GM21576 (cell line): ENCODE measurements around the gene PDE3A.
"Not testable (repeated sequence)": the region's sequence is repeated elsewhere in the genome, so short reads cannot be mapped to it uniquely, and the experiment has no call there.

Source experiments
- ATAC-seq: cut with Tn5 transposase; IDR thresholded peaks from one replicate; pipeline ENCODE4 v1.9.1; 2021; ENCODE audit warnings: mild to moderate bottlenecking, moderate library complexity; ENCODE audit not compliant: unreplicated experiment

Gene PDE3A

DNA sequence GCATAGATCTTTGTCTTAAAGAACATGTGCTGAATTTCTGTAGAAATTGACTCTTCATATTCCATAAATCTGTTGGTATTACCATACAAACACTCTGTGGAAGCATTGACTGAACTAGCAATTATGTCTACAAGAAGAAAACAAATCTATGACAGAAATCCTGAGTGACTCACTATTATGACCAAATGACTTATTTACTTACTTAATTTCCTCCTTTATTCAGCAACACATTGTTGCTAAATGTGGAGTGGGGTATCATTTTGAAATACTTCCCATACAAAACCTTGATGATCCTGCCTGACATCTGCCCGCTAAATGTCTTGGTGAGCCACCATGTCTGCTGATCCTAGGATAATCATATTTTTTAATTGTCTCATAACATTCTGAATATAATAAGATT lies 227.7 kb downstream of the PDE3A start:
- no peak for ATAC-seq

DNA sequence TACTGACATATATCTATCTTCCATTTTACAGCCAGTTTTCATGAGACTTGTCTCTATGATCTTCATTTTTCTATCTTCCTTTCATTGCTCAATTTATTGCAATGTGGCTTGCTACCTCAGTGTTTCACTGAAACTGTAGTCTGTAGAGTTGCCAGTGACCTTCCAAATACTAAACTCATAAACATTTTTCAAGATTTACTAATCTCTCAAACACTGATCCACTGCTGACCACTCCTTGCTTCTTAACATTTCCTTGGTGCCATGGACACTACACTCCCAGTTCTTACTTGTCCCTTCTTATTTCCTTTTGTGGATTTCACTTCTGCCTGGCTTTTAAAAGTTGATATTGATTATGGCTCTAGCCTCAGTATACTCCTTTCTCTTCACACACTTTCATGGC lies 231.4 kb downstream of the PDE3A start:
- no peak for ATAC-seq

DNA sequence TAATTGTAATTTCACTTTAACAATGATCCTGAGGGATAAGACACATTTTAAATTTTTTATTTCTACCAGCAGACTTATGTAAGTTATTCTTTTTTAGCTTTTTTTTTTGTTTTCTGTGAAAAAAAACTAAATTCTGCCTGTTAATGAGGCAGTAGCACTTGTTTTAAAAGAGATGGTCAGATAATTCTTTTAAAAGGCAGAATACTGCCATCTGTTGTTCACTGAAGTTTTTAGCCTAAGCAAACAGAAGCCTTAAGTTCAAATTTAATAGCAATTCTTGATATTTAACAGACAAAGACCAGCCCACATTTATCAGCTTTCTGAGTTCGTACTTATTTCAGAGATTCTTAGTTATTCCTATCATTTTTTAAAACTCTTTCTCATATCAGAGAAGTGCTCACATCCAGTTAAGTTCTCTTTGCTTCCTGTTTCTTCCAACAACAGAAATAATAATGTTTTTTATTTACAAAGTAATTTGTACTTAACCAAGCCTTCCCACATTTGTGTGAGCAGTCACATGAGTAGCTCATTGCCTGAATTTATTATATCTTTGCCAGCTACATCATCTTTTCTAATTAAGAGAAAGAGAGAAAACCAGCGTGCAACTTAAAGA lies 233.4 kb downstream of the PDE3A start:
- no peak for ATAC-seq

DNA sequence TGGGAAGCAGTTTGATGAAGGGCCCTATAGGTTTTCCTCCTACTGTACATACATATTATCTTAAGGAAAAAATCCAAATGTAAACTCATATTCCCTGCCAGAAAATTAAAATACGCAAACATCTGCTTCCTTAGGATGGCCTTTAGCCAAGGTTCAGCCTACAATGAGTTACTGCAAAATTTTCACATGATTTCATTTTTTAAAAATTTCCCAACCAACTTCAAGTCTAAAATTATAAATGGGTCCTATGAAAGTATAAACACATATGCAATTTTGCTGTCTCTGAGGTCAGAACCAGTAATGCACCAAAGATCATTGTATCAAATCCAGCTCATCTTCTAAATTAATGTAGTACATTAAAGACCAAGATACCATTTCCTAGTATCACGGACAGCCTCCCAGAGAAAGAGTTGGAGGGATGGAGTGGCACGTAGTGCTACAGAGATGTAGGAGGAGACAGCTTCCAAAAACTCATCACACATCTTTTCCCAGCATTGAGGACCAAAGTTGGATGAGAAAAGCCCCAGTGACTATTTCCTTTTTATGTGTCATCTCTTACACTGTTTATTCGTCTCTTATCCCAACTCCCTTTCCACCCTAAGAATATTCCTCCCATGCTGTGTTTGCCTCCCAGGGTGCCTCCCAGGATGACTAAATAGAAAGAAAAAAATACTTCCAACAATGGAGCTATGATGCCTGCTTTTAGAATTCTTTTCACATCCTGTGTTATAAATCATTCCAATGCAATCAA lies 234.5 kb downstream of the PDE3A start:
- no peak for ATAC-seq

DNA sequence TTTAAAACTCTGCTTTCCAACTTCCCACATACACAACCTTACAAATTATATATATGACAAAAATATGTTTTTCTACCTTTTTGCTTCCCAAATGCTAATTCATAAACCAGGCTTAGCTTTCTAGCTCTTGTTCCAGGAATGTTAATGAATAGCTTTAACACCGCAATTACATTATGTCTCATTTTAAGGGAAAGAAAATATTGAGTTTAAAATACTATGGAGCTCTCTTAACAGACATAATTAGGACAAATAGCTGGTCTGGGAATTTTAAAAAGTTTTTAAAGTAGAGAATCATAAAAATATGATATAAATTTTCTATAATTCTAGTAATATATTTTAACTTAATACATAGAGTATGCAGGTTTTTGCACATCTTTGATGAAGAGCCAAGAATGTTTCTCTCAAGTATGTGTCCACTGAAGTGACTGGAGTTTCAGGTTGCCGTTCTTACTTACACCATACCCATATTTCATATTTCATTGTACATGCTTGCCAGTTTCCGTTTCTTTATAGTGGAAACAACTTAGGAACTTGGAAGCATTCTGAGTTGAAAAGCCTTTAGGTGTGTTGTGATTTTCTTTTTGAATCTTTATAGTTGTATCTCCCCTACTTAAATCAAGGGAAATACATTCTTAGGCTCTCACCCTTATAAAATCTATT lies 236.2 kb downstream of the PDE3A start:
- no peak for ATAC-seq

DNA sequence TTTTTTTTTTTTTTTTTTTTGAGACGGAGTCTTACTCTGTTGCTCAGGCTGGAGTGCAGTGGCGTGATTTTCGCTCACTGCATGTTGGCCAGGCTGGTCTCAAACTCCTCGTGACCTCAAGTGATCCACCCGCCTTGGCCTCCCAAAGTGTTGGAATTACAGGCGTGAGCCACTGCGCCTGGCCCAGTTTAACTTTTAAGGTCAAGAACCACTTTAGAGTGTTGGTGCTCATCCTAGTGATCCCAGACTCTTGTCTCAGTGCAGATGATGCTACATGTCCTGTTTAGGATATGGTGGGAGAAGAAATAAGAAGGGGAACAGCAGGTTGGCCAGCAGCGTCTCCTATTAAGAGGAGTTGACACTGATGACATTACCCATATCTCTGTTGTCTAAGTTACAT lies 246.7 kb downstream of the PDE3A start:
- not testable (repeated sequence) for ATAC-seq

DNA sequence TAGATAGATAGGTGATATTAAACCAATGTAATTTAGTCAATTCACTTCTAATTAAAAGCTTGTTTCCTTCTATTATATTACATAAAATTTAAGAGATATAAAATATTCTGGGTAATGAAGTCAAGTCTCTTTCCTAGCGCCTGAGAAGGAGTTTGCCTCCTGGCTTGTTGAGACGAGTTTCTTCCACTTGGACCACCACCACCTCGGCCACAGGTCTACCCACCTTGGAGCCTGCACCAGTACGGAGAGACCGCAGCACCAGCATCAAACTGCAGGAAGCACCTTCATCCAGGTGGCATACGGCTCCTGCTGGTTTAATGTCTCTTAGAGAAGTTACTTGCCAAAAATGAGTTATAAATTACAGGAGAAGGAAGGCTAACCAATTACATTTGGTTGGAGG lies 247.8 kb downstream of the PDE3A start:
- ATAC-seq, result no peak

DNA sequence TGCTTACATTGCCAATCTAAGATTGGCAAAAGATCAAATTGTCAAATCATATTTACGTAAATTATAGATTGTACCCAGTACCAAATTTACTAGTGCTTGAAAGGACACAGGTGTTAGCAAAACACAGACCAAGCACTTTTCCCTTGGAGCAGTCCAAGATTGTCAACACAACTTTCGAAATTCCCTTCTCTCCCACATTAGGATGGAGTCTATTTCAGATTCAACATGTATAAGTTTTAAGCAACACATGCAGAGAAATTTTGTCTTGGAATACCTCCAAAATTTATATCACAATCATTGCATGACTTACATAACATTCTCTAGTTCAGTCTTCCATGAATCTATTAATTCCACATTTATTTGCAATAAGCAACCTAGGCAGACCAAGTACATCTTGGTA lies 251.9 kb downstream of the PDE3A start:
- no peak for ATAC-seq

DNA sequence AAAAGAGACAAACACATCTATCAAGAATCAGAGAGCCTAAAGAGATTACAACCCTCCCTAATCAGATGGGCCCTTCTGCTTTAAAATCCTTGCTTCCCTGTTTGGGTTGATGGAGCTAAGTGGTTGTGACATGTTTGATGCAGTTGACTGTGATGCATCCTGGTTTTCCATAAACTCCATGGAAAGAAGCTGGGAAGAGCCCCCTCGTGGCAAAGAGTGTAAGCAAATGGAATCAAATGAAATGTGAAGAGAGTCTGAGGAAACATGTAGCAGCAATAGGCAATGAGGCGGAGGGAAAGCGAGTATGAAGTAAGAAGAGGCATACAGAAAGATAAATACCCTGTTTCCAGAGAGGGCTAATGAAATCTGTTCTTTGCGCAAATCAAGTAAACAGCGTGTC lies 256.4 kb downstream of the PDE3A start:
- ATAC-seq, result no peak

DNA sequence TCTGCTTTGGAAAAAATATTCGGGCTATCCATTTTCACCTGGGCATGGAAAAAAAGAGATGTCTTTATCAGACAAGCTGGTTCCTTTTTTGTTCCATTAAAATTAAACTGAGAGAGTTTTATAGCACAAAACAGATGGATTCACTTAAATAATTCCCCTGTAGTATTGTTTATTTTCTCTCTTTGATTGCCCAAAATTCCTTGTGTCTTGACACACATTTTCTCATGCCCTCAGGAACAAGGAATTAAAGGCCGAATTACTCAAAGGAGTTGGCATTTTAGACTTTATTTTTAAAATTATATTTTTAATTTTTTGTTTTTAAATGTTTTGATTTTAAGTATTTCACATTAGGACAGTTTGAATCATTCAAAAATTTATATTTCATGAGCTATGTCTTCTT lies 257.2 kb downstream of the PDE3A start:
- ATAC-seq, result no peak

DNA sequence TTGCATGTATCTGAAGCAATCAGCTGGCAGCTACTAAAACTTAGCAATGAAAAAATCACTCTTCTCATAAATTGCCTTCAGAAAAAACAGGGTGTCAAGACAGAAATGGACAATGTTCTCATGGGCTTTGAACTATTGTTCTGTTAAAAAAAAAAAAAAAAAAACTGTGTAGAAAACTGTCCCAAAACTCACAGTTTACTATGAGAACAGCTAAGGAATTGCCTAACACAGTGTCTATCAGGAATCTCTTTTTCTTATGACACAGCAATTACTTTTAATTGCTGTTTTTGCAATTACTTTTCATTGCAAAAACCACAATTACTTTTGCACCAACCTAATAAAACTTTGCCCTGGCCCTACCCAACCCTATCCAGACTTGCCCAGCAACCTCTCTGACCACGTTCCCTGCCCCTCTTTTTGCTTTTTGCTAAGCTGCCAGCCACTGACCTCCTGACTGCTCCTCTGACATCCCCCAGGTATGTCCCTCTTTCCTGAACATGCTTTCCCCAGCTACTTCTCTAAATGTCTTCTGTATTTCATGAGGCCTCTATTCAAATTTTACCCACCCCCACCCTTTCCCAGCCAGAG lies 258.8 kb downstream of the PDE3A start:
- ATAC-seq, result no peak

DNA sequence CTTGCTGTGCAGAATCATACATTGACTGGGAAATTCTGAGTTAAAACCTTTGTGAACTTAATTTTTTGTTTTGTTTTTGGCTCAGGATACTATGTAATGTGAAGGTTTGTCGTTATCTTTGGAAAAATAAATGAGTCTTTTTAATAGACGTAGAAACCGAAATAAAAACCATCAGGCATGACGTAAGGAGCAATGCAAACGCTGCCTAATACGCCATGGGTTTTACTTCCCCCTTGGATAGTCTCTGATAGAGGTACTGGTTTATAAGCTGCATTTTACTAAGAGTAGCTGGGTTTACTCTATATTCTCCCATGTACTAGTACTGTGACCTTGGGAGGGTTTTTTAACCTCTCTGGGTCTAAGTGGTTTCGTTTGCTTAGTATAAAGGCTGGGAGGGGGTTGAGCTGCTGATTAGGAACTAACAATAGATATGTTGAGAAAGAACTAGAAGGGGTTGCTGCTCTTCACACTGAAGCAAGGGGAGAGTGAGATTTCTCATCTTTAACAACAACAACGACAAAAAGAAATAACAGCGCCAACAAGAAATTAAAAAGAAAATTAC lies 260.0 kb downstream of the PDE3A start:
- no peak for ATAC-seq

DNA sequence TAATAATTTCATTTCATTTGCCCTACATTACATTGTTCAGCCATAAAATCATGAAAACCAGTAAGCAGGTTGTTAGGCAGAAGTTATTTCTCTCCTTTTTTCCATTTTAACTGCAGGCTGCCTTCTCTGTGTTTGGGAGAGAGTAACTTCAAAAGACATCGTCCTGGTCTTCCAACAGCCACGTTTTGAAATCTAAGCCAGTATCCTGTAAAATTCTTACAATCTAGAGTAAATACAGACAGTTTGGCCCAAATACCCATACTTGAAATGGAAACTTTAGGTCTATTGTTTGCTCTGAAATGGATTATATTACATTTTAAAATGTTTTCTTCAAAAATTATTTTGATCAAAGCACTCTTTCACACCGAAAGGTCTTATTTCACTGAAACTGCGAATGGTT lies 260.7 kb downstream of the PDE3A start:
- ATAC-seq, result no peak

DNA sequence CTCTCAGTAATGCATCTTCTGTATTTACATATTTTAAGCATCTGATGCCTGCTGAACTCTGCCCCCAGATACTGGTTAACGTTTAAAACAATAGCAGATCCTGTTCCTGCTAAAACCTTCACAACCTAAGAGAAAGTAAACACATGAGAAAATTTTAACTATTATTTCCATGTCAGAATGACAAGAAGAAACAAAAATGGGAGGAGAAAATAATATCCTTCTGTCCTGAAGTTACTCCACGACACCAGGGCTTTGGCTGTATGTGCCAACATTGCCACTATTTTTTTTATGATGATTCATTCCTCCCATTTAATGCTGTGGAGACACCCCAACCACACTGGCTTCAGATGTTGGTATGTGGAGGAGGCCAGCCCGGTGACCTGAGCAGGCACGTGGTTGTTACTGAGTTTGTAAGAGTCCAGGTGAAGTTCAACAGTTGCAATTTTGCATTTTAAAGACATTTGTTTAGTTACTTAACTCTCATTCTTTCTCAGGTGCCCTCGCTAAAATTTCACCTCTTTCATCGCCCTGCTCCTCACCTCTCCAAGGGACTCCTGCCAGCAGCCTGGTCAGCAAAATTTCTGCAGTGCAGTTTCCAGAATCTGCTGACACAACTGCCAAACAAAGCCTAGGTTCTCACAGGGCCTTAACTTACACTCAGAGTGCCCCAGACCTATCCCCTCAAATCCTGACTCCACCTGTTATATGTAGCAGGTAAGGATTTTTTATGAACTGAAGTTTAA lies 261.2 kb downstream of the PDE3A start:
- ATAC-seq, result no peak

DNA sequence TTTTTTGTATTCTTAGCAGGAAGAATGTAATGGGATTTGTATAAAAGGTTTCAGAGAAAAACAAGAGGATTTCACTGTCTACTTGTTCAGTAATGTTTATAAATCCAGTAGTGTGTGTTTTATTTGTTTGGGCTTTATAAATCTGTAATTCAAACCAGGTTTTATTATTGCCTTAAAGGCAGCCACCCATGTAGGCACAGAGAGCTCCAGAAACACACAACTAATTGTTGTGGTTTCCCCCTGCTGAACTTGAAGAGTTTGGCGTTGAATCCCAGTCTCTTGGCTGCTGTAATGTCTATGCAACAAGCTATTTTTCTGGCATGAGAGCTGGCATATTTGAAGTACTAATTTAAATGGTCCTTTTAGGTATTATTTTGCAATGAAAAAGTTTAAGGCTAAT lies 263.4 kb downstream of the PDE3A start:
- no peak for ATAC-seq

DNA sequence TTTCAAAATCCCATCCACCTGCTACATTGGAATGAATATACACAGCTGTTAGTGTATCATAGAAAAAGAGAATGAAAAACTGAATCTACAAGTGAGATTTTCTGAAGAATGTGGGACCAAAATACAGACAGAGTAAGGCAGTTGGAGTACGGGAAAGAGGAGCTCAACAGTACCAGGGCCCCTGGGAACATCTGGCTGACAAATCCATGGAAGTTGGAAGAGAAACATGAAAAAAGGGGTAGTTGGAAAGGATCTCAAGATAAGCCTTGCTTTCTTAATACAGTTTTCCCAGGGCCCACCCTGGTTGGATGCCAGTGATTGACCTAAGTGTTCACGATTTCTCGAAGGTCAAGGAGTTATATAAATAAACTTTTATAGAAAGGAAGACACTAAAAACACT lies 272.8 kb downstream of the PDE3A start:
- no peak for ATAC-seq

DNA sequence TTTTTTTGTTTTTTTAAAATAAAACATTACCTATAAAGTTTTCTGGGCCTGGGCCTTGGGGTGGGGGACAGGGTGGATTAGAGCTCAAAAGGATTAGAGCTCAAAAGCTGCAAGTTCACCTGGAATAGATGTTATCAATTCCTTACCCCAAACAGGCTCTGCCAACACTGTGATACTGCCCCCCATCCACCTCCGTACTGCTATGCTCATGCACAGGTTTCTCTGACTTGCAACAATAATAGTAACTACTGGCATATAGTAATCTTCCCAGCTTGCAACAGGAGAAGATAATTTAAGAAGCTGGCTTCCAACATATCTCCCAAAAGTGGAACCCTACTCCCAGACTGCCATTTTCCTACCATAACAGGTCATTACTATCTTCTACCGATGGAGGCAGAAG lies 275.5 kb downstream of the PDE3A start:
- no peak for ATAC-seq

DNA sequence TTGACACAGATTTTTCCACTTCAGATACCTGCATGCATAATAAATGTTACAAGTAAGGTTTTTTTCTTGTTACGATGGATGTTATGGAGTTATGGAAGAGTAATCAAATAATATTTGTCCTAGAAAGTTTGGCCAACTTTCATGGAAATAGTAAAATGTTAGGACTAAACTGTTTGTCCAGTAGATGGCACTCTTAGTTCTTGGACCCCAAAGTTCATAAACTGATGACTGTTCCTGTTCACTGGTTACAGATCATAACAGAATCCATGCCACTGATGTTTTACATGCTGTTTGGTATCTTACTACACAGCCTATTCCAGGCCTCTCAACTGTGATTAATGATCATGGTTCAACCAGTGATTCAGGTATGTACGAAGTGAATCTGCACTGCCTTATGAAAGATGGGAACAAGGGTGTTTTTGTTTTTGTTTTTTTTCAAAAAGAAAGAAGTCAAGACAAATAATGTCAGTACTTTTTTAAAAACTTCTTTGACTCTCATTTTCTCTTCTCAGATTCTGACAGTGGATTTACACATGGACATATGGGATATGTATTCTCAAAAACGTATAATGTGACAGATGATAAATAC lies 278.0 kb downstream of the PDE3A start:
- no peak for ATAC-seq

DNA sequence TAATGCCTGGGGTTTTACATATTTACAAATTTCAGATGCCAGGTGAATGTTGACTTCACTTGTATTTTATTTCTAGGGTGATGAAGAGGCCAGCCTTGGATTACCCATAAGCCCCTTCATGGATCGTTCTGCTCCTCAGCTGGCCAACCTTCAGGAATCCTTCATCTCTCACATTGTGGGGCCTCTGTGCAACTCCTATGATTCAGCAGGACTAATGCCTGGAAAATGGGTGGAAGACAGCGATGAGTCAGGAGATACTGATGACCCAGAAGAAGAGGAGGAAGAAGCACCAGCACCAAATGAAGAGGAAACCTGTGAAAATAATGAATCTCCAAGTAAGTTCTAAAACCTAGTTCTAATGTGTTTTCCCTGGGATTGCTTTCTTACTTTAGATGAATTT lies 285.5 kb downstream of the PDE3A start:
- no peak for ATAC-seq

DNA sequence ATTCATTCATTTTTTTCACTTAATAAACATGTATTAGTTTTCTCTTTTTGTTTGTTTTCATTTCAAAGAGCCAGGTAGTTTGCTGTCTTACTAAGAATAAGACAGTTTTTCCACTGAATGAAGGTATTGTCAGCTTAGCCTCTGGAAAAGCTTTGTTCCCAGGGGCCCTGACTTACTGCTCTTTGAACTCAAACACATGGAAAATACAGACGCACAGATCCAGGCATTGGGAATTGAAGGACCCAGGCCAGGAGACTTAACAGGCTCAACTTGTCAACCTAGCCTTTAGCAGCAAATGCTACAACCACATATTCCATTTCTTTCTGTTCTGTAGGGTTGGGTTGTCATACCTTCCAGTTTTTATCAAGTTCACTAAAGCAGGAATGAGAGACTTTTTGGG lies 288.3 kb downstream of the PDE3A start:
- no peak for ATAC-seq

DNA sequence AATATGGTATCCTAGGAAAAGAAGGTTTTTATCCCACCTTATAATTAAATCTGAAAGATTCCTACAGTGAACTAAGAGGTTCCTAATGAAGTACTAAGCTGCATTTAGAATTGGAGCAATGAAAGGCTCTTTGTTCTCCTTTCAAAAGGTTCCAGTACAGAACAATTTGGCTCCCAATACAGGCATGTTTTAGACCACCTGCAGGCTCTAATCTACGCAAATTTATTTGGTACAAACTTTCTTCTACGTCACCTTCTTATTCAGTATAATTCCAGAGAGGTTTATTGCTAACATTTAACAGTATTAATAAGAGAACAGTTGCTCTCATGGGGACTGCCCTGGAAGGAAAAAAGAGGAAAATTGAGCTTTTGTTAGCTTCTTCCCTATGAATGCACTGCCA lies 289.2 kb downstream of the PDE3A start:
- no peak for ATAC-seq
